Stimulated activated effector memory CD8-positive, alpha-beta T cell treated with anti-CD3 and anti-CD28 coated beads, Interleukin-12 subunit alpha, Interleukin-12 subunit beta, amount 100 ng/mL, for 72 hours (primary cell): ENCODE results near the gene GSTO2.
A peak's percentile ranks its signal among the peaks of the same experiment; 100 is the strongest.

ENCODE experiments used
- ATAC-seq: fragments of 150-1000 bp; cut with Tn5 transposase; 2 replicates; pipeline ENCODE4 v1.10.0; 2021
- DNase-seq, 2 donors: peaks; one replicate each; pipeline ENCODE4 v3.0.0; 2021 to 2022; ENCODE audit warnings: low spot score in 2 of 2
- H3K27ac Mint-ChIP-seq: one replicate; pipeline ENCODE4 v1.8.0; 2022; ENCODE audit warnings: mild to moderate bottlenecking, mixed read lengths
- H3K36me3 Mint-ChIP-seq: one replicate; pipeline ENCODE4 v1.8.0; 2022; ENCODE audit warnings: mild to moderate bottlenecking, mixed read lengths
- H3K4me1 Mint-ChIP-seq: one replicate; pipeline ENCODE4 v1.8.0; 2022; ENCODE audit warnings: mixed read lengths
- H3K4me3 Mint-ChIP-seq: one replicate; pipeline ENCODE4 v1.8.0; 2022; ENCODE audit warnings: mild to moderate bottlenecking, mixed read lengths
- H3K9me3 Mint-ChIP-seq: one replicate; pipeline ENCODE4 v1.8.0; 2022; ENCODE audit warnings: mixed read lengths

The GSTO2 gene

DNA sequence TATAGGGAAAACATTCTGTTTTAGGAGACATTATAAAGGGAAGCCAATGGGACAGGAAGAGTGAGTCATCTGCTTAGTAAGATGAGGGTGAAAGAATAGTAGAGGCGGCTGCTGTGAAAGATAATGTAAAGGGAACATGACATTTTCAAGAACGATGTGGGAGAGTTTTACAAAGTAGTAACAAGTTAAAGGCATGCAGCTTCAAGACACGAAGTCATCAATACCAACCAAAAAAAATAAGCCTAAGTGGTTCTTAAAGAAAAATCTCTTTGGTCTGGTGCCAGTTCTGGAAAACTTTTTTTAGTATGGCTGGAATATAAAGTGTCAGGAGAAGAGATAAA lies 8.2 kb upstream of the GSTO2 start:
- DNase-seq (no peak), ATAC-seq (peak; percentile 84)
- Mint-ChIP-seq H3K36me3 (peaks cover 100% of the 10 kb centered on the region), H3K4me1 (peaks cover 70% of the 10 kb centered on the region), H3K4me3 (peak overlapping the region; percentile 36), H3K9me3 (no peaks in the 10 kb centered on the region), H3K27ac (peak overlapping the region; percentile 76)

- no peak for DNase-seq
- no peaks in the 10 kb centered on the region for H3K9me3 Mint-ChIP-seq
- H3K4me3 Mint-ChIP-seq = no peak overlapping the region
- ATAC-seq = no peak
- peak overlapping the region; percentile 76 for H3K27ac Mint-ChIP-seq
- H3K4me1 Mint-ChIP-seq = peaks cover 69% of the 10 kb centered on the region
- H3K36me3 Mint-ChIP-seq = peaks cover 100% of the 10 kb centered on the region
These were observed 6.9 kb upstream of the GSTO2 start for GRCh38 chr10:104262055-104262454.

GRCh38 chr10:104264783-104265182 lies 4.2 kb upstream of the GSTO2 start:
- peaks cover 95% of the 10 kb centered on the region for H3K36me3 Mint-ChIP-seq
- ATAC-seq = no peak
- no peak overlapping the region for H3K4me3 Mint-ChIP-seq

GRCh38 chr10:104267721-104268404 lies 1.1 kb upstream of the GSTO2 start:
- Mint-ChIP-seq H3K9me3 (no peaks in the 10 kb centered on the region), H3K27ac (peak overlapping the region; percentile 95), H3K4me1 (peaks cover 39% of the 10 kb centered on the region), H3K4me3 (peak overlapping the region; percentile 80), H3K36me3 (peaks cover 64% of the 10 kb centered on the region)
- ATAC-seq (peak; percentile 63), DNase-seq (peak in 1 of 2 donors; percentile 69)

More at GRCh38 chr10:104264783-104265182, 4.2 kb upstream of the GSTO2 start:
- DNase-seq = no peak
- H3K4me1 Mint-ChIP-seq = peaks cover 59% of the 10 kb centered on the region
- H3K9me3 Mint-ChIP-seq = no peaks in the 10 kb centered on the region
- H3K27ac Mint-ChIP-seq = no peak overlapping the region

- Mint-ChIP-seq H3K9me3 (no peaks in the 10 kb centered on the region), H3K4me1 (peaks cover 39% of the 10 kb centered on the region), H3K4me3 (peak overlapping the region; percentile 80), H3K36me3 (peaks cover 59% of the 10 kb centered on the region), H3K27ac (peak overlapping the region; percentile 95)
- ATAC-seq (no peak), DNase-seq (no peak)
These were observed 625 bp upstream of the GSTO2 start for GRCh38 chr10:104268405-104268712.

- Mint-ChIP-seq H3K27ac (no peak overlapping the region), H3K4me3 (no peak overlapping the region), H3K9me3 (no peaks in the 10 kb centered on the region), H3K36me3 (peaks cover 10% of the 10 kb centered on the region), H3K4me1 (peaks cover under 1% of the 10 kb centered on the region)
- ATAC-seq = no peak
- DNase-seq = no peak
These were observed 4.3 kb downstream of the GSTO2 start for GRCh38 chr10:104273286-104273685.

DNA sequence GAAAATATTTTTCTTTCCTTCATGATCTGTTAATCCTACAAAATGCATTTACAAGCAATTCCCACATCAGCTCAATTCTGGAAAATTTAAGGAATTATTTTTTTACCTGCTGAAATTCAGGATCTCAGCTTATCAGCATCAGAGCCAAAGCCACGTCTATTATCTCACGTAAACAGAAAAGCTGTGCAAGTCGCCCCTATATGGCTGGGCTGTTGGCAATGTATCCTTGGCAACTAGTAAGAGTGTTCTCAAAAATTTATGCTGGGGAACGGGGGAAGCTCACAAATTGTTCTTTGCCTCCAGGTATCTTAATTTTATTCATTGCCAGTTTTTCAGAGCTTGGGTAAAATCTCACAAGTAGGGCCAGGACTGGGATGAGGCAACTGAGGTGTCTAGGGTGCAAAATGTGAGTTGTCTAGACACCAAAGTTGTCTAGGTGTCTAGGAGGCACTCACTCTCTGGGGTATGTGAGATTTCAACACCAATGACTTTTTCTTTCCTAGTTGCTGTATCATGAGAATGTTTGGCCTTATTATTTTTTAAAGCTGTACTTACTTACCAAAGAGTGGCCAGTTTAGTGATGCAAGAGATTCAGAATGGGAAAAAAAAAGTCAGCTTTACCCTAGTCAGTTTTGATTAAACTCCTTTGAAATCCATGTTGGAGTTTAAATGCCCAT lies 5.1 kb downstream of the GSTO2 start:
- H3K9me3 Mint-ChIP-seq = no peaks in the 10 kb centered on the region
- no peak for DNase-seq
- H3K27ac Mint-ChIP-seq = no peak overlapping the region
- no peaks in the 10 kb centered on the region for H3K4me1 Mint-ChIP-seq
- no peak overlapping the region for H3K4me3 Mint-ChIP-seq
- ATAC-seq = no peak
- H3K36me3 Mint-ChIP-seq = peaks cover 2% of the 10 kb centered on the region

DNA sequence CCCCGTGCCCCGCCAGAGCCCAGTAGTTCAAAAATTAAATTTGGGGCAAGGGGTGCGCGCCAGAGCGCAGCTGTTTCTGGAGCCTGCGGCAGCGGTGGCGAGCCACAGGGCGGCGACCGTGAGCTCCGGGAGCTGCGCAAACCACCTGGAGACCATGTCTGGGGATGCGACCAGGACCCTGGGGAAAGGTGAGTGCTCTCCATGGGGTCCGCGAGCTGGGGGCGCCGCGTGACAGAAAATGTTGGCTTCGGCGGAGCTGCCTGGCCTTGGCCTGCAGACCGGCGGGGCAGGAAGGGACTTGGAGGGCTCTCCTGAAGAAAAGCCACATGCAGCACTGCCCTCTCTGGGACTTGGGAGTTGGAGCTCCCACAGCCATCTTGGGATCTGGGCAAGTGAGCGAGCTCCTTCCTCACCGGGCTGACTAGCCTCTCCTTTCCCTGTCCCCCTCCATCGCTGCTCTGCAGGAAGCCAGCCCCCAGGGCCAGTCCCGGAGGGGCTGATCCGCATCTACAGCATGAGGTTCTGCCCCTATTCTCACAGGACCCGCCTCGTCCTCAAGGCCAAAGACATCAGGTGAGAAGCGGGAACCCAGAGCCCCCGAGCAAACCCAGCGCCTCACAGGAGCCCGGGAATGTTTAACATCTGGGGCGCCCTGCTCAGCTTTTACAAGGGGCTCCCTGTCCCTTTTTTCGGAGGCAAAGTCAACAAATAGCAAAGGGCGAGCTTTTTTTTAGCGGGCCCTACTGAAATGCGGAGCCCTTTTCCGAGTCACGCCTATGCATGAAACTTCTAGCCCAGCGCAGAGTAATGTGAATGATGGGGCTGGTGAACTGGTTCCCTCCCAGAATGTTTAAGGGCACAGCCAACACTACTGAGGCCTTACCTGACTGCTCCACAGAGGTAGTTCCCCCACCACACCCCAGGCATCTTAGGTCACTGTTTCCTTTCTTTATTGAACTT lies 6.1 kb downstream of the GSTO2 start:
- Mint-ChIP-seq H3K27ac (no peak overlapping the region), H3K36me3 (no peaks in the 10 kb centered on the region), H3K4me1 (no peaks in the 10 kb centered on the region), H3K4me3 (peak overlapping the region; percentile 23), H3K9me3 (no peaks in the 10 kb centered on the region)
- DNase-seq = peak; percentile 17 to 74
- ATAC-seq = peak; percentile 78

DNA sequence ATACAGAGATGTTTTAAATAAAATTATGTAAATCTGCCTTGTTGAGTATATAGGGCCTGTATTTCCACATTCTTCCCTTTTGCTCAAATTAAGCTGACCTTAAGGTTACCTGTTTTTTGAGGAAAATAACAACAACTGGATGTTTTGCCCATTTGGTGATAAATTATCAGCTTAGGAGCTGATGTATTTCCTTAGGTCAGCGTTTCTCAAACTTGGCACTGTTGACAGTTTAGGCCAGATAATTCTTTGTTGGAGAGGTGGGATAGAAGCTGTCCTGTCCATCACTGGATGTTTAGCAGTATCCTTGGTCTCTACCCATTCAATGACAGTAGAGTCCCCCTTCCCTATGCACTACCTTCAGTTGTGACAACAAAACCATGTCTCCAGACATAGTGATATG lies 7.2 kb downstream of the GSTO2 start:
- ATAC-seq = no peak
- Mint-ChIP-seq H3K36me3 (no peaks in the 10 kb centered on the region), H3K4me3 (no peak overlapping the region), H3K4me1 (no peaks in the 10 kb centered on the region), H3K9me3 (no peaks in the 10 kb centered on the region), H3K27ac (no peak overlapping the region)
- no peak for DNase-seq

DNA sequence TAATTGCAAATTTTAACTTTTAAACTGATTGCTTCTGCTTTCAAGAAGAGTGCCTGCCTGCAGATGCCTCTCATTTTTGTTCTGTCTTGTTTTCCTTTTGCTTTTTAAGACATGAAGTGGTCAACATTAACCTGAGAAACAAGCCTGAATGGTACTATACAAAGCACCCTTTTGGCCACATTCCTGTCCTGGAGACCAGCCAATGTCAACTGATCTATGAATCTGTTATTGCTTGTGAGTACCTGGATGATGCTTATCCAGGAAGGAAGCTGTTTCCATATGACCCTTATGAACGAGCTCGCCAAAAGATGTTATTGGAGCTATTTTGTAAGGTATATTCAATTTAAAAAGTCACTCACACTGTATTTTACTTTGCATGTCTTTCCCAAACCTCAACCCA lies 8.8 kb downstream of the GSTO2 start:
- no peak for ATAC-seq
- Mint-ChIP-seq H3K36me3 (no peaks in the 10 kb centered on the region), H3K9me3 (no peaks in the 10 kb centered on the region), H3K4me3 (no peak overlapping the region), H3K4me1 (no peaks in the 10 kb centered on the region), H3K27ac (no peak overlapping the region)
- DNase-seq = no peak

- H3K9me3 Mint-ChIP-seq = no peaks in the 10 kb centered on the region
- no peaks in the 10 kb centered on the region for H3K4me1 Mint-ChIP-seq
- no peak overlapping the region for H3K27ac Mint-ChIP-seq
- no peaks in the 10 kb centered on the region for H3K36me3 Mint-ChIP-seq
- ATAC-seq (no peak), DNase-seq (no peak)
- no peak overlapping the region for H3K4me3 Mint-ChIP-seq
These were observed 10.7 kb downstream of the GSTO2 start for GRCh38 chr10:104279550-104280259.

- H3K27ac Mint-ChIP-seq = no peak overlapping the region
These were observed 12.7 kb downstream of the GSTO2 start for GRCh38 chr10:104281694-104282093.

GRCh38 chr10:104284846-104285245 lies 15.9 kb downstream of the GSTO2 start:
- Mint-ChIP-seq H3K9me3 (no peaks in the 10 kb centered on the region), H3K4me3 (no peak overlapping the region), H3K27ac (no peak overlapping the region), H3K36me3 (no peaks in the 10 kb centered on the region), H3K4me1 (no peaks in the 10 kb centered on the region)
- DNase-seq (no peak), ATAC-seq (no peak)

More at GRCh38 chr10:104281694-104282093, 12.7 kb downstream of the GSTO2 start:
- Mint-ChIP-seq H3K9me3 (no peaks in the 10 kb centered on the region), H3K36me3 (no peaks in the 10 kb centered on the region), H3K4me3 (no peak overlapping the region), H3K4me1 (no peaks in the 10 kb centered on the region)
- DNase-seq (no peak), ATAC-seq (no peak)

GRCh38 chr10:104286939-104287338 lies 18.0 kb downstream of the GSTO2 start:
- ATAC-seq (no peak), DNase-seq (no peak)
- no peaks in the 10 kb centered on the region for H3K36me3 Mint-ChIP-seq
- no peaks in the 10 kb centered on the region for H3K9me3 Mint-ChIP-seq
- peaks cover 7% of the 10 kb centered on the region for H3K4me1 Mint-ChIP-seq
- H3K4me3 Mint-ChIP-seq = no peak overlapping the region
- H3K27ac Mint-ChIP-seq = no peak overlapping the region

DNA sequence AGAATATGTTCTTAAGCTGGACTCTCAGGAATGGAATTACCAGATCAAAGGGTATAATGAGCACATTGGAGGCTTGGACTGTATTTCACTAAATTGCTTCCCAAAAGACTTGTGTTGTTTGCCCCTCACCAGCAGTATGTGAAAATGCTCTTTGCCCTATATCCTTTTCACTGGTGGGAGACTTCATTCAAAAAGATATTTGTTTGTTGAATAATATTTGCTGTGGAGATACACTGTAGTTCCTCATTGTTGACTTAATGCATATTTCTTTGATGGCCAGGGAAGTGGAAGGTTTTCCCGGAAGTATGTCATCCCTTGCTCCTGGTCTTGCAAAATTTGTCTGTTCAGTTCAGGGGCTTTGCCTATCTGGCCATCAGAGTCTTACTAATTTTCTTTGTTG lies 19.4 kb downstream of the GSTO2 start:
- DNase-seq = no peak
- H3K36me3 Mint-ChIP-seq = no peaks in the 10 kb centered on the region
- H3K9me3 Mint-ChIP-seq = no peaks in the 10 kb centered on the region
- no peak for ATAC-seq
- no peak overlapping the region for H3K27ac Mint-ChIP-seq
- no peak overlapping the region for H3K4me3 Mint-ChIP-seq
- H3K4me1 Mint-ChIP-seq = peaks cover 14% of the 10 kb centered on the region
